Tibial nerve (tissue), 4 donors: ENCODE results near the gene PAX6. TPM values are rescaled to one million over a fixed set of nuclear protein-coding genes. Genes with fewer than 3 reads are reported as not detected.

Experiments
- DNase-seq, 2 donors: peaks; one replicate each; pipeline ENCODE4 v3.0.0-alpha.2; 2019; ENCODE audit warnings: low spot score in 2 of 2
- H3K27ac ChIP-seq, 4 donors: fragments of 200-600 bp; sonication (generic) in 3 of 4; one replicate each; pipeline ENCODE4 v1.5.1; 2017 to 2019; ENCODE audit warnings: mild to moderate bottlenecking in 1 of 4
- H3K27me3 ChIP-seq, 2 donors: fragments of 200-600 bp; sonication (generic) in 1 of 2; one replicate each; pipeline versions ENCODE4 v1.5.1 to v1.6.0; 2017 to 2019
- H3K36me3 ChIP-seq, 3 donors: fragments of 200-600 bp; sonication (generic); one replicate each; pipeline ENCODE4 v1.5.1; 2018 to 2019
- H3K4me1 ChIP-seq, 4 donors: fragments of 200-600 bp; sonication (generic) in 3 of 4; one replicate each; pipeline ENCODE4 v1.5.1; 2017 to 2019
- H3K4me3 ChIP-seq, 4 donors: fragments of 200-600 bp; sonication (generic) in 3 of 4; one replicate each; pipeline ENCODE4 v1.5.1; 2017 to 2019; ENCODE audit warnings: mild to moderate bottlenecking in 1 of 4, moderate library complexity in 1 of 4
- H3K9me3 ChIP-seq, 4 donors: fragments of 200-600 bp; sonication (generic) in 3 of 4; one replicate each; pipeline ENCODE4 v1.5.1; 2017 to 2019
- CTCF ChIP-seq, 5 experiments: fragments of 200-600 bp in 3 of 5; fragments of 450-650 bp in 2 of 5; sonication (generic) in 3 of 5; IDR thresholded peaks; one replicate each; pipeline ENCODE4 v1.5.1; 2016 to 2019; ENCODE audit warnings: antibody characterized with exemption in 5 of 5, mild to moderate bottlenecking in 3 of 5, moderate library complexity in 2 of 5
- EP300 ChIP-seq, 2 donors: sonication (generic); formaldehyde crosslinking; IDR thresholded peaks; one replicate each; pipeline ENCODE4 v1.6.1; 2017; ENCODE audit warnings: antibody characterized with exemption in 2 of 2, mild to moderate bottlenecking in 1 of 2
- POLR2A ChIP-seq, 2 donors: fragments of 450-650 bp; IDR thresholded peaks; one replicate each; pipeline ENCODE4 v1.6.1; 2017; ENCODE audit warnings: antibody characterized with exemption in 2 of 2, mild to moderate bottlenecking in 2 of 2, moderate library complexity in 2 of 2
- WGBS, 2 donors: methylation state at CpG; one replicate each; pipeline ENCODE4 v1.1.5; 2018; 5-methylcytosine and 5-hydroxymethylcytosine counted together
- total RNA-seq, 4 donors: library from RNA; depleted of rRNA; stranded (reverse); fragments of >200 nt; gene quantifications; one replicate each; pipeline ENCODE4 v1.1.0, GENCODE V29; 2016

PAX6 gene
- total RNA-seq, 4 donors from 2014 or later = not detected

- H3K9me3 ChIP-seq = no peaks in the 10 kb centered on the region
- no peak for DNase-seq
- H3K4me3 ChIP-seq = no peak overlapping the region
- H3K36me3 ChIP-seq = no peaks in the 10 kb centered on the region
- peaks cover 0 to 21% (median 0%) of the 10 kb centered on the region in 4 donors for H3K4me1 ChIP-seq
- 81 to 90% methylated on average over 4 of the region's 4 CpGs for WGBS, 2 donors
- TF ChIP-seq EP300 (IDR thresholded peaks at IDR 0.05) (no peak), POLR2A (IDR thresholded peaks at IDR 0.05) (no peak), CTCF (IDR thresholded peaks at IDR 0.05) (no peak)
- H3K27me3 ChIP-seq = peaks cover 0 to 85% of the 10 kb centered on the region in 2 donors
- H3K27ac ChIP-seq = no peak overlapping the region
Measured at GRCh38 chr11:31830406-31830805, 19.3 kb upstream of the PAX6 start.

GRCh38 chr11:31828217-31828616, 17.1 kb upstream of the PAX6 start:
- H3K27me3 ChIP-seq = peaks cover 2 to 93% of the 10 kb centered on the region in 2 donors
- no peak for DNase-seq
- TF ChIP-seq EP300 (IDR thresholded peaks at IDR 0.05) (no peak), CTCF (IDR thresholded peaks at IDR 0.05) (no peak), POLR2A (IDR thresholded peaks at IDR 0.05) (no peak)
- peaks cover 0 to 31% (median 0%) of the 10 kb centered on the region in 4 donors for H3K4me1 ChIP-seq
- 26 to 29% methylated on average over 7 of the region's 7 CpGs for WGBS, 2 donors
- H3K9me3 ChIP-seq = no peaks in the 10 kb centered on the region
- no peaks in the 10 kb centered on the region for H3K36me3 ChIP-seq
- H3K4me3 ChIP-seq = no peak overlapping the region
- H3K27ac ChIP-seq = no peak overlapping the region

- TF ChIP-seq POLR2A (IDR thresholded peaks at IDR 0.05) (no peak), CTCF (IDR thresholded peaks at IDR 0.05) (no peak), EP300 (IDR thresholded peaks at IDR 0.05) (no peak)
- H3K4me3 ChIP-seq = no peak overlapping the region
- DNase-seq = no peak
- peaks cover 2 to 93% of the 10 kb centered on the region in 2 donors for H3K27me3 ChIP-seq
- no peak overlapping the region for H3K27ac ChIP-seq
- WGBS, 2 donors = 9% methylated on average over 18 of the region's 18 CpGs
- H3K9me3 ChIP-seq = no peaks in the 10 kb centered on the region
- no peaks in the 10 kb centered on the region for H3K36me3 ChIP-seq
- peaks cover 0 to 31% (median 0%) of the 10 kb centered on the region in 4 donors for H3K4me1 ChIP-seq
Measured at GRCh38 chr11:31827455-31828206, 16.5 kb upstream of the PAX6 start.

- TF ChIP-seq CTCF (IDR thresholded peaks at IDR 0.05) (no peak), EP300 (IDR thresholded peaks at IDR 0.05) (no peak), POLR2A (IDR thresholded peaks at IDR 0.05) (no peak)
- WGBS, 2 donors = 4 to 5% methylated on average over 34 to 48 of the region's 55 CpGs
- Histone ChIP-seq H3K4me1 (peaks cover 0 to 31% (median 0%) of the 10 kb centered on the region in 4 donors), H3K27me3 (peaks cover 2 to 93% of the 10 kb centered on the region in 2 donors), H3K4me3 (no peak overlapping the region), H3K9me3 (no peaks in the 10 kb centered on the region), H3K27ac (no peak overlapping the region), H3K36me3 (no peaks in the 10 kb centered on the region)
- no peak for DNase-seq
Measured at GRCh38 chr11:31826536-31827438, 15.7 kb upstream of the PAX6 start.
